ENCODE data around the gene PRRC2B. TPM values are rescaled to one million over a fixed set of nuclear protein-coding genes. Genes with fewer than 3 reads are reported as not detected.

PRRC2B gene
- total RNA-seq, 4 donors from 2014 or later: 102 to 168 (median 144) TPM

DNA sequence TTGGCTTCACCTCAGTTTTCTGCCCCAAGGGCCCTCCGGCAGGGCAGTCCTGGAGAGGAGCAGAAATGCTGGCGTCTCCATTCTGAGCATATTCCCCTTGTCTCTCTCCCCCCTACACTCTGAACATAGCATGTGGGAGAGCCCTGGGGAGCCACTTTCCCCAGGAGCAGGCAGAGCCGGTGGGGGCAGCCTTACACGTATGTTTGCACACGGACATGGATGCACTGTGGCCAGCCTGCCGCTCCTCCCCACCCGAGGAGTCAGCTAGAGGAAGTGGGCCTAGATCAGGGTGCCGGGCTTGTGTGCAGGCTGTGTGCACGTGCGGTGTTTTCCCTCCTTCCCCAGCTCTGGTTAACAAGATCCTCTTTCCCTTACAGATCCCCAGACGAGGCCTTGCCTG, 83.5 kb downstream of the PRRC2B start:
- TF ChIP-seq CTCF (IDR thresholded peaks at IDR 0.05) (no peak), POLR2A (IDR thresholded peaks at IDR 0.05) (no peak)
- H3K4me3 ChIP-seq (ENCODE audit: low read depth, poor library complexity, severe bottlenecking): no peak overlapping the region
- 84 to 88% methylated on average over 11 of the region's 11 CpGs for WGBS, 2 donors
- intact Hi-C loops (cut with DNase I; ENCODE audit: low total_unique reads): no loop called here
- no peak for DNase-seq (ENCODE audit: low spot score in 2 of 2)

- WGBS, 2 donors: 84 to 89% methylated on average over 19 of the region's 19 CpGs
- H3K4me3 ChIP-seq (ENCODE audit: low read depth, poor library complexity, severe bottlenecking): no peak overlapping the region
- intact Hi-C loops (cut with DNase I; ENCODE audit: low total_unique reads): no loop called here
- no peak for TF ChIP-seq CTCF (IDR thresholded peaks at IDR 0.05)
- TF ChIP-seq POLR2A (IDR thresholded peaks at IDR 0.05): no peak
- DNase-seq (ENCODE audit: low spot score in 2 of 2): no peak
Observed at GRCh38 chr9:131477816-131478419, 84.0 kb downstream of the PRRC2B start.

DNA sequence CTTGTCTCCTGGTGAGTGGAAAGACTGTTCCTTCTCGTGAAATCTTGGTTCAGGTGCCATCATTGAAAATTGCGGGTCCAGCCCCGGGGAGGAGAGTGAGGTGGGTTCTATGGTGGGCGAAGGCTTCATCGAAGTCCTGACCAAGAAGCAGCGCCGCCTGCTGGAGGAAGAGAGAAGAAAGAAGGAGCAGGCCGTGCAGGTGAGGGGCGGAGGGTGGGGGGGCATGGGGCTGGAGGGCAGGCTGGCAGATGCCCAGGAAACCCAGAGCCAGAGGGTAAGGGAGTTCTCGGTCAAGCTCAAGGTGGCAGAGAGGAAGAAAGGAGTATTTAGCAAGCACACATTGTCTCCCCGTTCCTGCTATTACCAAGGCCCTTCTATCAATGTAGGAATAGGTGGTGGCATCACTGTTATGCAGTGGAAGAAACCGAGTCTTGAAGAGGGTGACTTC, 84.6 kb downstream of the PRRC2B start:
- WGBS, 2 donors: 60 to 62% methylated on average over 12 of the region's 12 CpGs
- intact Hi-C loops (cut with DNase I; ENCODE audit: low total_unique reads): no loop called here
- DNase-seq (ENCODE audit: low spot score in 2 of 2): no peak
- TF ChIP-seq POLR2A (IDR thresholded peaks at IDR 0.05) (no peak), CTCF (IDR thresholded peaks at IDR 0.05) (no peak)
- no peak overlapping the region for H3K4me3 ChIP-seq (ENCODE audit: low read depth, poor library complexity, severe bottlenecking)

- intact Hi-C loops (cut with DNase I; ENCODE audit: low total_unique reads): no loop called here
- WGBS, 2 donors: 86 to 89% methylated on average over 10 of the region's 10 CpGs
Observed at GRCh38 chr9:131478911-131479310, 85.0 kb downstream of the PRRC2B start.

GRCh38 chr9:131480258-131480657, 86.4 kb downstream of the PRRC2B start:
- TF ChIP-seq POLR2A (IDR thresholded peaks at IDR 0.05) (no peak), CTCF (IDR thresholded peaks at IDR 0.05) (no peak)
- 95 to 100% methylated on average over 1 of the region's 1 CpG for WGBS, 2 donors
- H3K4me3 ChIP-seq (ENCODE audit: low read depth, poor library complexity, severe bottlenecking): no peak overlapping the region
- DNase-seq (ENCODE audit: low spot score in 2 of 2): no peak
- intact Hi-C loops (cut with DNase I; ENCODE audit: low total_unique reads): no loop called here

More at GRCh38 chr9:131478911-131479310, 85.0 kb downstream of the PRRC2B start:
- TF ChIP-seq POLR2A (IDR thresholded peaks at IDR 0.05) (no peak), CTCF (IDR thresholded peaks at IDR 0.05) (no peak)
- DNase-seq (ENCODE audit: low spot score in 2 of 2): no peak
- H3K4me3 ChIP-seq (ENCODE audit: low read depth, poor library complexity, severe bottlenecking): no peak overlapping the region

Measured in lower leg skin (tissue), 4 donors.